HL-60/S4 treated with retinoic acid at 250 ng/mL for 4 days and 3 days (cell line): ENCODE measurements around the gene CMTM8.

Source experiments
- in situ Hi-C: fragments of 300-500 bp; cut with MboI; formaldehyde crosslinking; loops from 2 replicates; pipeline ENCODE4 v1.7.0; 2022; ENCODE audit warnings: low sequenced_read_pairs

CMTM8 gene

GRCh38 chr3:32405711-32406323 is 167.3 kb downstream of the CMTM8 start:
- in situ Hi-C loops = no loop called here

- in situ Hi-C loops = no loop called here
Measured at GRCh38 chr3:32406486-32407408, 168.3 kb downstream of the CMTM8 start.

DNA sequence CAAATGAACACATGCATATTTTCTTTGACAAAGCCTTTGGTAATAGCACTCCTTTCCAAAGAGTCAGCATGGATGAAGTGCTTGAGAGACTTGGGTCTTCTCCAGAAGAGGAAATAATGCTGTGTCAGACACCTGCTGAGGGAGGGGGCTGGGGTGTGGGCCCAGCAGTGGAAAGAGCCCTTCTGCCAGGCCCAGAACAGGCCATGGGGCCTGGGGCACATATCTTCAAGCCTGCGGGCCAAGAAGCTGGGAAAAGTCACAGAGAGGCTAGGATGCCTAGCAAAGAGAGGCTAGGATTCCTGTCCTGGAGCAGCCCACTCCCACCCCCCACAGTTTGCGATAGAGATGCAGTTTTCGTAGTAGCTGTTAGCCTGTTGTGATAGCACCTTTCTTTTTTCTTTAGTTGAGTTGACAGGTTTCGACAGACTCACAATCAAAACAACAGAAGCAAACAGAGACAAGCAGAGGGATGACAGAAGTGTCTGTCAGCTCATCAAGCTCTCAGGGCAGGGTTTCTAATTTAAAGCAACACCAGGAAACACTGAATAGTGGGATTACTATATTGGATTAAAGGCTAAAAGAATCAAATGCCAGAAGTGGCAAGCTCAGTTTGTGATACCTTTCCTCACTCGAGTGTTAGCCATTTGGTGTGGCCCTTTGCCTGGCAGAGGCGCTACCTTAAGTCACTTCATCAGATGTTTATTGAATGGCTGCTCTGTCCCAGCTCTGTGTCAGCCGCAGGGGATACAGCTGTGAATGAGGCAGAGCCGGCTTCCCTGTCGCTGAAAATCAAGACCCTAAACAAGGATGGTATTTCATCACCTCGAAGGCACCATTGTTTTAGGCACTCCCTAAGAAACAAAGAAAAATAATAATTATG is 172.1 kb downstream of the CMTM8 start:
- in situ Hi-C loops = no loop called here

DNA sequence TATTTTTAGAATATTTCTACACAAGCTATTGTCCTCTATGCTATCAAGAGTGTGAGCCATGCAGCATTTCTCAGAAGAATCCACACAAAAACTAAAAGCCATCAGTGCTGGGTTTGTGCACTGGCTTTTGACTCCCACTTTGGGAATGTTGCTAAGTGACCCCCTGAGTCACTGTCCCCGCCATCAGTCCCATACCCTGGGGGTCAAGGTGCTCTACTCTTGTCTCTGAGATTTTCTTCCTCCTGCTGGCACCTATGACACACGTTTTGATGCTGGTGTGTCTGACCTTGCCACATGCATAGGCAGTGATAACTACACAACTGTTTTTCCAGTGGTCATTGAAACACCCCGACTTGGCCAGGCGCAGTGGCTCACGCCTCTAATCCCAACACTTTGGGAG is 173.0 kb downstream of the CMTM8 start:
- in situ Hi-C loops = no loop called here

DNA sequence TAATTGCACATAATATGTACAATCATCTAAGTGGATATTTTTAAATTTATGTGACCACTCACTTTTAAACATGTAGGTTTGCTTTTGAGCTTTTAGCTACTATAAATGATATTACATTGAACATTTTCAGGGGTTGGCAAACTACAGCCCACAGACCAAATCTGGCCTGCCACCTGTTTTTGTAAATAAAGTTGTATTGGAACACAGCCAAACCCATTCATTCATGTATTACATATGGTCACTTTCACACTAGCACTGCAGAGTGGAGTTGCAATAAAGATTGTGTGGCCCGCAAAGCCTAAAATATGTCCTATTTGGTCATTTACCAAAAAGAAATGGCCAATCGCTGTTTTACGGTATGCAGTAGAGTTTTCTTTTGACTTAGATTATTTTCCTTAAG is 174.4 kb downstream of the CMTM8 start:
- in situ Hi-C loops = no loop called here

DNA sequence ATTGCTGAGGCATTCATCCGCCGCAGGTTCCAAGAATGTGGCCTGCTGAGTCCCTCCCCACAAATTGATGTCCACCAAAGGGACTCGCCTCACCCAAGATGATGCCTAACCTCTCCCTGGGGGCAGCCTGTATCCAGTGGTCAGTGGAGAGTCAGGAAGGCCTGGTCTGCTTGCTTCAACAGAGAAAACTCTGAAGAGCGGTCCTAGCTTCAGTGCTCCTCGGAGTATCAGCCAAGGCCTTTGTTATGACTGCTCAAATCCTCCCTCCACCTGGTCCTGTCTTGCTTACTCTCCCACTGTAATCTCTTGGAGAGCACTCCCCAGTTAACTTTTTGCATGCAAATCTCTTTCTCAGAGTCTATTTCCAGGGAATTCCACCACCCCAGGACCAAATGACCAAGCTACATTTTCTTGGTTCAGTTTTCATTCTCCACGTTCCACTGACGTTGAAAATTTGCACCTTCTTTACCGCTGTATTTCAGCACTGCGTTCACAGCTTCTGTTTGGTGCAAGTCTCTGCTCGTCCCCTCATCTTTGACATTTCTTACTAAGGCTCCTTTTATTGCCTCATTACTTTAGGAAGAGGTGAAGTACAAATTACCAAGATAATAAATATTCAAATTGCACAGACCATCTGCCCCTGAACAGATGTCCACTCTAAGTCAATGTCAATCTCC is 175.5 kb downstream of the CMTM8 start:
- in situ Hi-C loops = no loop called here

DNA sequence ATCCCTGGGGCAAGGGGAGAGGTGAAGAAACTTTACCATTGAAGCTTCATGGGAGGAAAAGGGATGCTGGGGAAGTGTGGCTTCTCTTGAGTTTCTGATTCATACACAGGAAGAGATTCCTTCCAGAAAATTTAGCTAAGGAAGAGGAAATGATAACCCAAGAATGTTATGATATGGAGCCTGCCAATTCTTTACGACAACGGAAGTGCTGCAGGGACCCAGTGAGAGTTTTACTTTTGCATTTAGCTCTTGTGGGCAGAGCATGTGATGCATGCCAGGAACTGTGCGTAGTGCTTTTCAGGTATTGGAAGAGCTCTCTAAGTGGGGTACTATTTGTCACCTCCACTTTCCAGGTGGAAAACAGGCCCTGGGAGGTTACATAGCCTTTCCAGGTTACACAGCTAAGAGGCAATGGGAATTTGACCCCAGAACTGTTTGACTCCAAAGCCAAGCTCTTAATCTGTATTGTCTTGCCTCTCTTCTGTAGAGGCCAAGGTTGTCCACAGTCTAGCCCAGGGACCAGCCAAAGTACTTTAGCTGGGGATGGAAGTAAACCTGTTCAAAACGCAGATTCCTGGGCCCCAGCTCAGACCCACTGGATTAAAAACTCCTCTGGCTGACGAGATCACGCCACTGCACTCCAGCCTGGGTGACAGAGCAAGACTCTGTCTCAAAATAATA is 176.2 kb downstream of the CMTM8 start:
- in situ Hi-C loops = no loop called here

- in situ Hi-C loops = no loop called here
Measured at GRCh38 chr3:32419742-32420125, 181.3 kb downstream of the CMTM8 start.
